ENCODE results near the gene BMF. TPM values are rescaled to one million over a fixed set of nuclear protein-coding genes. Genes with fewer than 3 reads are reported as not detected.

BMF gene
- total and polyA plus RNA-seq, 12 donors = 1.3 to 12.8 (median 7.1) TPM

- TF ChIP-seq CTCF (IDR thresholded peaks at IDR 0.05) (no peak), POLR2A (IDR thresholded peaks at IDR 0.05) (no peak)
- Histone ChIP-seq H3K9me3 (replicated peaks in 1 of 3) (no peaks in the 10 kb centered on the region), H3K27ac (no peak overlapping the region), H3K4me1 (replicated peaks in 1 of 2) (peaks cover 0 to 4% of the 10 kb centered on the region in 2 donors), H3K36me3 (replicated peaks in 1 of 2) (no peaks in the 10 kb centered on the region), H3K4me3 (no peak overlapping the region), H3K27me3 (no peaks in the 10 kb centered on the region)
- peak in 1 of 7 donors; percentile 31 for DNase-seq
- WGBS, 4 donors = 84 to 100% (median 94%) methylated on average over 2 of the region's 2 CpGs
- intact Hi-C loops (cut with DNase I) = no loop called here
Measured at GRCh38 chr15:40114218-40114617, 5.5 kb upstream of the BMF start.

- peak in 1 of 7 donors; percentile 4 for DNase-seq
- Histone ChIP-seq H3K36me3 (replicated peaks in 1 of 2) (no peaks in the 10 kb centered on the region), H3K27me3 (no peaks in the 10 kb centered on the region), H3K4me3 (no peak overlapping the region), H3K9me3 (replicated peaks in 1 of 3) (no peaks in the 10 kb centered on the region), H3K4me1 (replicated peaks in 1 of 2) (peaks cover 0 to 10% of the 10 kb centered on the region in 2 donors), H3K27ac (no peak overlapping the region)
- WGBS, 4 donors = 71 to 84% (median 81%) methylated on average over 24 of the region's 24 CpGs
- TF ChIP-seq POLR2A (IDR thresholded peaks at IDR 0.05) (no peak), CTCF (IDR thresholded peaks at IDR 0.05) (no peak)
- intact Hi-C loops (cut with DNase I) = no loop called here
Measured at GRCh38 chr15:40112789-40113188, 4.1 kb upstream of the BMF start.

DNA sequence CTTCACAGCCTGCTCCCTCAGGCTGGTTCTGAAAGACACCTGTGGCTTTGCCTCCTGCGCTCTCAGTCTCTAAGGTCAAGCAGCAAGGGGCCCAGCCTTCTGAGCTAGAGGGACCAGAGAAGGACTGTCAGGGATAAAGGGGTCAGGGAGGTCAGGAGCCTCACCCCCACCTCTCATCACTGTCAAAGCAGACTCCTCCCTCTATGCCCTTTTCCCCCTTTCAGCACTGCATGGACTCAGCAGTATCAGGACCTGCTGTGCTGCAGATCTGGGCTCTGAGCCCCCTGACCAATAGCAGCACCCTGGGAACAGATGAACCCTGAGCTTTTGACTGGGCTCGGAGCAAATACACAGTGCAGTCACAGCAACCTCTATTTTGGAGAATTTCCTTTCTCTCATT, 3.2 kb upstream of the BMF start:
- Histone ChIP-seq H3K36me3 (replicated peaks in 1 of 2) (no peaks in the 10 kb centered on the region), H3K27me3 (no peaks in the 10 kb centered on the region), H3K27ac (no peak overlapping the region), H3K9me3 (replicated peaks in 1 of 3) (no peaks in the 10 kb centered on the region), H3K4me3 (no peak overlapping the region), H3K4me1 (replicated peaks in 1 of 2) (peaks cover 0 to 13% of the 10 kb centered on the region in 2 donors)
- intact Hi-C loops (cut with DNase I) = no loop called here
- TF ChIP-seq POLR2A (IDR thresholded peaks at IDR 0.05) (no peak), CTCF (IDR thresholded peaks at IDR 0.05) (no peak)
- 72 to 86% (median 77%) methylated on average over 2 of the region's 2 CpGs for WGBS, 4 donors
- no peak for DNase-seq

DNA sequence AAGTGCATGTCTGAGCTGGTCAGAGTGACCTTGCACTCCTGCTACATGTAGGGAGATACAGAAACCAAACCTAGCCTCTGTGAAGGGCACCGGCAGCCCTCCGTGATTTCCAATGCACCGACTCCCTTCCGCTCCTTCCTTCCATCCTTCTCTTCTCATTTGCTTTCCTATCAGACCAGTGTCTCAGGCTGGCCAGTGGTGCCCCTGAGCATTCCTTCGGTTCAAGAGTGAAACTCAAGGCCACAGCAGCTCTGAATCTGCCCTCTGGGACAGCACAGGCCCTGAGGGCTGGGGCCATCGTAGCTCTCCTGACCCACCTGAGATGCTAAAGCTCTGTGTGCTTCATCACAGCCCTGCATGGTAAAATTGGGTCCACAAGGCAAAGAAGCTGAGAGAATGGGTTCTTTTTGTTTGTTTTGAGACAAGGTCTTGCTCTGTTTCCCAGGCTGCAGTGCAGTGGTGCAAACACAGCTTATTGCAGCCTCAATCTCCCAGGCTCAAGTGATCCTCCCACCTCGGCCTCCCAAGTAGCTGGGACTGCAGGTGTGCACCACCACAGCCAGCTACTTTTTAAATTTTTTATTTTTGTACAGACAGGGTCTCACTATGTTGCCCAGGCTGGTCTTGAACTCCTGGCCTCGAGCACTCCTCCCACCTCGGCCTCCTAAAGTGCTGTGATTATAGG, 2.3 kb upstream of the BMF start:
- TF ChIP-seq CTCF (IDR thresholded peaks at IDR 0.05) (no peak), POLR2A (IDR thresholded peaks at IDR 0.05) (no peak)
- Histone ChIP-seq H3K4me1 (replicated peaks in 1 of 2) (peaks cover 0 to 18% of the 10 kb centered on the region in 2 donors), H3K4me3 (no peak overlapping the region), H3K9me3 (replicated peaks in 1 of 3) (no peaks in the 10 kb centered on the region), H3K36me3 (replicated peaks in 1 of 2) (no peaks in the 10 kb centered on the region), H3K27me3 (no peaks in the 10 kb centered on the region), H3K27ac (no peak overlapping the region)
- DNase-seq = no peak
- 59 to 68% (median 61%) methylated on average over 9 of the region's 9 CpGs for WGBS, 4 donors
- intact Hi-C loops (cut with DNase I) = no loop called here
